HL-60/S4 (cell line): ENCODE results near the gene NUDCD3.

ENCODE experiments used
- in situ Hi-C: fragments of 300-500 bp; cut with MboI; formaldehyde crosslinking; loops from 2 replicates; pipeline ENCODE4 v1.14.3; 2022; ENCODE audit warnings: low sequenced_read_pairs

NUDCD3 gene

GRCh38 chr7:44484482-44485313, 5.8 kb downstream of the NUDCD3 start:
- in situ Hi-C loops = loop anchor here (25.0 kb wide), 1 partner anchor 247 kb away; no protein-coding TSS in a partner anchor

- in situ Hi-C loops = loop anchor here (25.0 kb wide), 1 partner anchor 245 kb away; no protein-coding TSS in a partner anchor
Measured at GRCh38 chr7:44482502-44483485, 7.7 kb downstream of the NUDCD3 start.

- in situ Hi-C loops = loop anchor here (25.0 kb wide), 1 partner anchor 241 kb away; no protein-coding TSS in a partner anchor
Measured at GRCh38 chr7:44477938-44478337, 12.5 kb downstream of the NUDCD3 start.

- in situ Hi-C loops = loop anchor here (25.0 kb wide), 1 partner anchor 240 kb away; no protein-coding TSS in a partner anchor
Measured at GRCh38 chr7:44477063-44477830, 13.2 kb downstream of the NUDCD3 start.

- in situ Hi-C loops = loop anchor here (25.0 kb wide), 1 partner anchor 239 kb away; no protein-coding TSS in a partner anchor
Measured at GRCh38 chr7:44476313-44476712, 14.1 kb downstream of the NUDCD3 start.

- in situ Hi-C loops = no loop called here
Measured at GRCh38 chr7:44473295-44473694, 17.2 kb downstream of the NUDCD3 start.

- in situ Hi-C loops = no loop called here
Measured at GRCh38 chr7:44472843-44473242, 17.6 kb downstream of the NUDCD3 start.

- in situ Hi-C loops = no loop called here
Measured at GRCh38 chr7:44471850-44472249, 18.6 kb downstream of the NUDCD3 start.

GRCh38 chr7:44471436-44471835, 19.0 kb downstream of the NUDCD3 start:
- in situ Hi-C loops = no loop called here

GRCh38 chr7:44470628-44471245, 19.7 kb downstream of the NUDCD3 start:
- in situ Hi-C loops = no loop called here

- in situ Hi-C loops = no loop called here
Measured at GRCh38 chr7:44470135-44470479, 20.4 kb downstream of the NUDCD3 start.

- in situ Hi-C loops = no loop called here
Measured at GRCh38 chr7:44469461-44470134, 20.9 kb downstream of the NUDCD3 start.

GRCh38 chr7:44467217-44467548, 23.3 kb downstream of the NUDCD3 start:
- in situ Hi-C loops = no loop called here

GRCh38 chr7:44466300-44467216, 23.9 kb downstream of the NUDCD3 start:
- in situ Hi-C loops = no loop called here

GRCh38 chr7:44465490-44465889, 25.0 kb downstream of the NUDCD3 start:
- in situ Hi-C loops = no loop called here

GRCh38 chr7:44463169-44463808, 27.2 kb downstream of the NUDCD3 start:
- in situ Hi-C loops = no loop called here

GRCh38 chr7:44461387-44461786, 29.1 kb downstream of the NUDCD3 start:
- in situ Hi-C loops = no loop called here

GRCh38 chr7:44460325-44460724, 30.1 kb downstream of the NUDCD3 start:
- in situ Hi-C loops = no loop called here
